Tibial nerve (tissue), 4 donors: ENCODE measurements around the gene CSNK1G3.

Experiments
- CTCF ChIP-seq, 5 experiments: fragments of 200-600 bp in 3 of 5; fragments of 450-650 bp in 2 of 5; sonication (generic) in 3 of 5; IDR thresholded peaks; one replicate each; pipeline ENCODE4 v1.5.1; 2016 to 2019; ENCODE audit warnings: antibody characterized with exemption in 5 of 5, mild to moderate bottlenecking in 3 of 5, moderate library complexity in 2 of 5
- EP300 ChIP-seq, 2 donors: sonication (generic); formaldehyde crosslinking; IDR thresholded peaks; one replicate each; pipeline ENCODE4 v1.6.1; 2017; ENCODE audit warnings: antibody characterized with exemption in 2 of 2, mild to moderate bottlenecking in 1 of 2

GRCh38 chr5:123601610-123602009, 89.6 kb downstream of the CSNK1G3 start:
- TF ChIP-seq CTCF (IDR thresholded peaks at IDR 0.05) (no peak), EP300 (IDR thresholded peaks at IDR 0.05) (no peak)
